Trophoblast cell (in vitro differentiated cells and primary cell): Measurements from ENCODE around the gene SYNE2.

ENCODE experiments used
- DNase-seq, 2 donors: peaks; one replicate each; pipeline ENCODE4 v3.0.0-alpha.2; 2016
- H2AFZ ChIP-seq: 2 replicates; pipeline ENCODE4 v1.6.1; 2013; ENCODE audit warnings: low read length, moderate library complexity, mild to moderate bottlenecking; ENCODE audit not compliant: insufficient read depth, poor library complexity
- H2AK5ac ChIP-seq: 2 replicates; pipeline ENCODE4 v1.6.1; 2013; ENCODE audit warnings: mild to moderate bottlenecking, low read length
- H2BK120ac ChIP-seq: 2 replicates; pipeline ENCODE4 v1.6.1; 2013; ENCODE audit warnings: low read length, mild to moderate bottlenecking, moderate library complexity; ENCODE audit not compliant: insufficient read depth, poor library complexity
- H2BK12ac ChIP-seq: 2 replicates; pipeline ENCODE4 v1.6.1; 2013; ENCODE audit warnings: mild to moderate bottlenecking, low read length, moderate library complexity
- H2BK5ac ChIP-seq: 2 replicates; pipeline ENCODE4 v1.6.1; 2013; ENCODE audit warnings: low read length, low read depth, moderate library complexity, mild to moderate bottlenecking; ENCODE audit not compliant: poor library complexity
- H3K14ac ChIP-seq: 2 replicates; pipeline ENCODE4 v1.6.1; 2013; ENCODE audit warnings: mild to moderate bottlenecking, low read length
- H3K18ac ChIP-seq: 2 replicates; pipeline ENCODE4 v1.6.1; 2013; ENCODE audit warnings: mild to moderate bottlenecking, low read length
- H3K23ac ChIP-seq: 2 replicates; pipeline ENCODE4 v1.6.1; 2013; ENCODE audit warnings: low read length
- H3K27ac ChIP-seq: 2 replicates; pipeline ENCODE4 v1.5.1; 2013; ENCODE audit warnings: low read depth, mild to moderate bottlenecking, inconsistent platforms, low read length, moderate library complexity
- H3K27me3 ChIP-seq: 2 replicates; pipeline ENCODE4 v1.6.1; 2013; ENCODE audit warnings: inconsistent platforms, mild to moderate bottlenecking, low read length, moderate library complexity; ENCODE audit not compliant: insufficient read depth
- H3K36me3 ChIP-seq, 2 experiments: 1 replicate in 1 of 2; 2 replicates in 1 of 2; pipeline ENCODE4 v1.6.1; 2013; ENCODE audit warnings: low read length in 2 of 2, mild to moderate bottlenecking in 2 of 2, moderate library complexity in 1 of 2; ENCODE audit not compliant: insufficient read depth in 2 of 2, control insufficient read depth in 1 of 2
- H3K4ac ChIP-seq: 2 replicates; pipeline ENCODE4 v1.6.1; 2013; ENCODE audit warnings: low read depth, mild to moderate bottlenecking, low read length, moderate library complexity
- H3K4me1 ChIP-seq, 2 experiments: 1 replicate in 1 of 2; 2 replicates in 1 of 2; pipeline ENCODE4 v1.6.1; 2013; ENCODE audit warnings: low read length in 2 of 2, mild to moderate bottlenecking in 2 of 2, moderate library complexity in 1 of 2; ENCODE audit not compliant: insufficient read depth in 2 of 2, control insufficient read depth in 1 of 2
- H3K4me2 ChIP-seq: 2 replicates; pipeline ENCODE4 v1.6.1; 2013; ENCODE audit warnings: inconsistent platforms, mild to moderate bottlenecking, low read length, moderate library complexity
- H3K4me3 ChIP-seq: 2 replicates; pipeline ENCODE4 v1.5.1; 2013; ENCODE audit warnings: mild to moderate bottlenecking, low read depth, low read length, inconsistent platforms
- H3K79me1 ChIP-seq: one replicate; pipeline ENCODE4 v1.6.1; 2013; ENCODE audit warnings: low read length
- H3K79me2 ChIP-seq: 2 replicates; pipeline ENCODE4 v1.6.1; 2013; ENCODE audit warnings: low read length, mild to moderate bottlenecking; ENCODE audit not compliant: control insufficient read depth, insufficient read depth, poor library complexity
- H3K9ac ChIP-seq: 2 replicates; pipeline ENCODE4 v1.6.1; 2013; ENCODE audit warnings: mild to moderate bottlenecking, low read length
- H3K9me3 ChIP-seq: 2 replicates; pipeline ENCODE4 v1.6.1; 2013; ENCODE audit warnings: low read depth, mild to moderate bottlenecking, control low read depth, inconsistent platforms, low read length; ENCODE audit not compliant: insufficient read depth
- H4K12ac ChIP-seq: 2 replicates; pipeline ENCODE4 v1.6.1; 2013; ENCODE audit warnings: low read depth, mild to moderate bottlenecking, low read length, moderate library complexity
- H4K8ac ChIP-seq: 2 replicates; pipeline ENCODE4 v1.6.1; 2013; ENCODE audit warnings: low read depth, mild to moderate bottlenecking, low read length, moderate library complexity
- H4K91ac ChIP-seq: one replicate; pipeline ENCODE4 v1.6.1; 2013; ENCODE audit warnings: low read depth, mild to moderate bottlenecking, low read length, moderate library complexity
- WGBS: extraction: QIAGEN DNeasy Blood & Tissue Kit; methylation state at CpG from one replicate; pipeline ENCODE4 v1.1.7; 2013; ENCODE audit warnings: missing lambda C conversion rate; ENCODE audit not compliant: insufficient read length, insufficient coverage; ENCODE audit errors: extremely low coverage; 5-methylcytosine and 5-hydroxymethylcytosine counted together

The SYNE2 gene

GRCh38 chr14:63857466-63858030 lies 4.7 kb downstream of the SYNE2 start:
- no CpG with 5 or more reads among the region's 3 CpGs for WGBS
- H3K18ac ChIP-seq = no peak overlapping the region

GRCh38 chr14:63860146-63860545 lies 7.3 kb downstream of the SYNE2 start:
- Histone ChIP-seq H2AFZ (no peak overlapping the region), H3K4me2 (no peak overlapping the region), H4K12ac (no peak overlapping the region), H3K79me2 (no peaks in the 10 kb centered on the region), H3K23ac (no peak overlapping the region), H3K18ac (no peak overlapping the region), H3K4me3 (no peak overlapping the region), H4K8ac (no peak overlapping the region), H3K9ac (no peak overlapping the region), H2BK12ac (no peak overlapping the region), H3K36me3 (no peaks in the 10 kb centered on the region), H2BK120ac (no peak overlapping the region), H2AK5ac (no peak overlapping the region), H3K4me1 (peaks cover 0 to 2% of the 10 kb centered on the region in 2 experiments), H3K14ac (no peak overlapping the region), H3K9me3 (no peaks in the 10 kb centered on the region), H3K27me3 (no peaks in the 10 kb centered on the region), H4K91ac (no peak overlapping the region), H2BK5ac (no peak overlapping the region), H3K27ac (no peak overlapping the region), H3K4ac (no peak overlapping the region), H3K79me1 (no peaks in the 10 kb centered on the region)
- no peak for DNase-seq
- WGBS = no CpG with 5 or more reads among the region's 1 CpG

More at GRCh38 chr14:63857466-63858030, 4.7 kb downstream of the SYNE2 start:
- Histone ChIP-seq H3K23ac (no peak overlapping the region), H3K14ac (no peak overlapping the region), H3K27ac (no peak overlapping the region), H2AFZ (no peak overlapping the region), H2BK12ac (no peak overlapping the region), H2BK120ac (no peak overlapping the region), H3K9me3 (no peaks in the 10 kb centered on the region), H3K4me2 (no peak overlapping the region), H2AK5ac (no peak overlapping the region), H3K79me2 (no peaks in the 10 kb centered on the region), H3K4me1 (peaks cover 3 to 4% of the 10 kb centered on the region in 2 experiments), H3K4ac (no peak overlapping the region), H3K4me3 (no peak overlapping the region), H3K36me3 (no peaks in the 10 kb centered on the region), H4K91ac (no peak overlapping the region), H4K8ac (no peak overlapping the region), H4K12ac (no peak overlapping the region), H3K79me1 (peaks cover 4% of the 10 kb centered on the region), H3K27me3 (no peaks in the 10 kb centered on the region), H2BK5ac (no peak overlapping the region), H3K9ac (no peak overlapping the region)
- DNase-seq = no peak

DNA sequence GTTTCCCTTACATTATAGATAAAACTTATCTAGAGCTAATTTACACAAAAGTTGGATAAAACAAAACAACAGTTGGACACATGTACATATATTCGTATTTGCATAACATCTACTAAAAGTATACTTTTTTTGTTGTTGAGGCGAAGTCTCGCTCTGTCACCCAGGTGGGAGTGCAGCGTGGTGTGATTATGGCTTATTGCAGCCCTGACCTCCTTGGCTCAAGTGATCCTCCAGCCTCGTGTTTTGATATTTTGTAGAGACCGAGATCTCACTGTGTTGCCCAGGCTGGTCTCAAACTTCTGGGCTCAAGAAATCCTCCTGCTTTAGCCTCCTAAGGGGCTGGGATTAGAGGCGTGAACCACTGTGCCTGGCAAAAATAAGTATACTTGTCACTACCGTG lies 9.4 kb downstream of the SYNE2 start:
- H3K27me3 ChIP-seq = no peaks in the 10 kb centered on the region
- H3K27ac ChIP-seq = no peak overlapping the region
- no peaks in the 10 kb centered on the region for H3K36me3 ChIP-seq
- H3K9ac ChIP-seq = no peak overlapping the region
- no peaks in the 10 kb centered on the region for H3K79me2 ChIP-seq
- no peak overlapping the region for H3K18ac ChIP-seq
- H3K4ac ChIP-seq = peak overlapping the region; percentile 75
- no peak overlapping the region for H3K14ac ChIP-seq
- H4K12ac ChIP-seq = no peak overlapping the region
- H2BK12ac ChIP-seq = no peak overlapping the region
- H3K4me1 ChIP-seq = peaks cover 0 to 2% of the 10 kb centered on the region in 2 experiments
- H2BK120ac ChIP-seq = no peak overlapping the region
- no peak for DNase-seq
- H3K23ac ChIP-seq = no peak overlapping the region
- no peak overlapping the region for H3K4me2 ChIP-seq
- H4K8ac ChIP-seq = no peak overlapping the region
- H2AFZ ChIP-seq = no peak overlapping the region
- H4K91ac ChIP-seq = no peak overlapping the region
- no peak overlapping the region for H2AK5ac ChIP-seq
- H2BK5ac ChIP-seq = no peak overlapping the region
- H3K79me1 ChIP-seq = no peaks in the 10 kb centered on the region
- no peak overlapping the region for H3K4me3 ChIP-seq
- WGBS = no CpG with 5 or more reads among the region's 8 CpGs
- H3K9me3 ChIP-seq = no peaks in the 10 kb centered on the region

DNA sequence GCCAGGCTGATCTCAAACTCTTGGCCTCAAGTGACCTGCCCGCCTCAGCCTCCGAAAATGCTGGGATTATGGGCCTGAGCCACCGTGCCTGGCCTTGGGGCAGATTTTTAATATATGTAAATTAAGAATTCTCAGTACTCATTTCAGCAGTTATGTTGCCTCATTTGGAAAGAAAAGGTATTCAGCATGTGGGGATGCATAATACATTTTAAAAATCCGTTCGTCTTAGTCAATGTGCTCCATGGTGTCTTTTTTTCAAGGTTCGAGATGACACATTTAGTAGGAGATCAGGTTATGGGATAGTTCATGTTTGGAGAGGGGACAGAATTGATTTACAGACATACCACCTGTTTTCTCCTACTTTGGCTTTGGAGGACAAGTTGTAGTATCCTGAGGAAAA lies 10.2 kb downstream of the SYNE2 start:
- H3K14ac ChIP-seq = no peak overlapping the region
- H4K12ac ChIP-seq = no peak overlapping the region
- H3K23ac ChIP-seq = no peak overlapping the region
- no peak overlapping the region for H2BK12ac ChIP-seq
- no peak overlapping the region for H2AK5ac ChIP-seq
- no peaks in the 10 kb centered on the region for H3K27me3 ChIP-seq
- H4K91ac ChIP-seq = no peak overlapping the region
- H3K4ac ChIP-seq = no peak overlapping the region
- H3K4me3 ChIP-seq = no peak overlapping the region
- no peaks in the 10 kb centered on the region for H3K9me3 ChIP-seq
- no peak overlapping the region for H2BK5ac ChIP-seq
- WGBS = no CpG with 5 or more reads among the region's 6 CpGs
- no peaks in the 10 kb centered on the region for H3K79me2 ChIP-seq
- no peak overlapping the region for H3K4me2 ChIP-seq
- no peak overlapping the region for H2BK120ac ChIP-seq
- no peaks in the 10 kb centered on the region for H3K36me3 ChIP-seq
- no peak overlapping the region for H3K9ac ChIP-seq
- no peaks in the 10 kb centered on the region for H3K79me1 ChIP-seq
- H3K18ac ChIP-seq = no peak overlapping the region
- no peak overlapping the region for H3K27ac ChIP-seq
- H3K4me1 ChIP-seq = peaks cover 3 to 9% of the 10 kb centered on the region in 2 experiments
- DNase-seq = peak; percentile 49 to 52
- H4K8ac ChIP-seq = no peak overlapping the region
- no peak overlapping the region for H2AFZ ChIP-seq
